SK-N-SH treated with all-trans-retinoic acid at 6 μM for 48 hours (cell line): ENCODE results near the gene GDA.

Source experiments
- ARNTL ChIP-seq: fragments of 450-650 bp; formaldehyde crosslinking; IDR thresholded peaks from 2 replicates; pipeline ENCODE4 v1.5.0; 2020; ENCODE audit warnings: low read depth, mild to moderate bottlenecking, moderate library complexity, borderline replicate concordance
- GLIS3 ChIP-seq: fragments of 250-450 bp; sonication (Bioruptor Pico); IDR thresholded peaks from 2 replicates; pipeline ENCODE4 v1.5.0; 2020; ENCODE audit warnings: mild to moderate bottlenecking, moderate library complexity
- PPARA ChIP-seq: fragments of 250-450 bp; sonication (Bioruptor Pico); IDR thresholded peaks from 2 replicates; pipeline ENCODE4 v1.5.0; 2020; ENCODE audit warnings: mild to moderate bottlenecking, borderline replicate concordance
- TOX ChIP-seq: fragments of 250-450 bp; sonication (Bioruptor Pico); IDR thresholded peaks from 2 replicates; pipeline ENCODE4 v1.8.0; 2021; ENCODE audit warnings: mild to moderate bottlenecking, moderate library complexity, borderline replicate concordance
- ZFP3 ChIP-seq: fragments of 250-450 bp; sonication (Bioruptor Pico); IDR thresholded peaks from 2 replicates; pipeline ENCODE4 v1.5.0; 2020; ENCODE audit warnings: mild to moderate bottlenecking, moderate library complexity
- ZNF70 ChIP-seq: fragments of 450-650 bp; formaldehyde crosslinking; IDR thresholded peaks from 2 replicates; pipeline ENCODE4 v1.5.0; 2020; ENCODE audit warnings: mild to moderate bottlenecking, moderate library complexity
- TF ChIP-seq, protein P1 (sequence below): fragments of 250-450 bp; sonication (Bioruptor Pico); IDR thresholded peaks from 2 replicates; pipeline ENCODE4 v1.8.0; 2020; ENCODE audit warnings: mild to moderate bottlenecking, moderate library complexity, borderline replicate concordance
- TF ChIP-seq, protein P2 (sequence below): fragments of 250-450 bp; sonication (Bioruptor Pico); IDR thresholded peaks from 2 replicates; pipeline ENCODE4 v1.5.1; 2020; ENCODE audit warnings: low read depth, mild to moderate bottlenecking, moderate library complexity
- TF ChIP-seq, protein P3 (sequence below): fragments of 250-450 bp; sonication (Bioruptor Pico); IDR thresholded peaks from 2 replicates; pipeline ENCODE4 v1.8.0; 2021; ENCODE audit warnings: low read depth, mild to moderate bottlenecking, moderate library complexity, borderline replicate concordance

DNA sequence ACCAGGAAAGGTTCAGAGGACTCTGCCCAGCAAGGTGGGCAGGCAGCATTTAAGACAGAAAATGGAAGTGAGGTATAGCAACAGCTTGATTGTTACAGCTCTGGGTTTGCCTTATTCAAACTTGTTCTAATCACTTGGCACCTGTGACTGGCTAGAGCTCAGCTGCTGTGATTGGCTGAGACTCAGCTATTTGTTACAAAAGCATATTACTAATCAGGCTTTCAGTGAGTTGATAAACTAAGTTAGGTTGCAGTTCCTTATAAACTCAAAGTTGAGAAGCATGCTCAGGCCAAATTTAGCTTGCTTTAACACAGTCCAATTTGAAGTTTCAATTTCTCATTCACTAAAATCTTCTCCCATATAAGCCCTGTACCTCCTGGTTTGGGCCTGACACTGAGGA is 56.3 kb downstream of the GDA start:
- no peak for TF ChIP-seq ARNTL
- TF ChIP-seq TOX (CRISPR knock-in tag) = no peak
- no peak for TF ChIP-seq ZNF70
- TF ChIP-seq, protein P1, sequence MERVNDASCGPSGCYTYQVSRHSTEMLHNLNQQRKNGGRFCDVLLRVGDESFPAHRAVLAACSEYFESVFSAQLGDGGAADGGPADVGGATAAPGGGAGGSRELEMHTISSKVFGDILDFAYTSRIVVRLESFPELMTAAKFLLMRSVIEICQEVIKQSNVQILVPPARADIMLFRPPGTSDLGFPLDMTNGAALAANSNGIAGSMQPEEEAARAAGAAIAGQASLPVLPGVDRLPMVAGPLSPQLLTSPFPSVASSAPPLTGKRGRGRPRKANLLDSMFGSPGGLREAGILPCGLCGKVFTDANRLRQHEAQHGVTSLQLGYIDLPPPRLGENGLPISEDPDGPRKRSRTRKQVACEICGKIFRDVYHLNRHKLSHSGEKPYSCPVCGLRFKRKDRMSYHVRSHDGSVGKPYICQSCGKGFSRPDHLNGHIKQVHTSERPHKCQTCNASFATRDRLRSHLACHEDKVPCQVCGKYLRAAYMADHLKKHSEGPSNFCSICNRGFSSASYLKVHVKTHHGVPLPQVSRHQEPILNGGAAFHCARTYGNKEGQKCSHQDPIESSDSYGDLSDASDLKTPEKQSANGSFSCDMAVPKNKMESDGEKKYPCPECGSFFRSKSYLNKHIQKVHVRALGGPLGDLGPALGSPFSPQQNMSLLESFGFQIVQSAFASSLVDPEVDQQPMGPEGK = no peak
- TF ChIP-seq PPARA (CRISPR knock-in tag) = no peak
- no peak for TF ChIP-seq ZFP3 (CRISPR knock-in tag)
- TF ChIP-seq, protein P2, sequence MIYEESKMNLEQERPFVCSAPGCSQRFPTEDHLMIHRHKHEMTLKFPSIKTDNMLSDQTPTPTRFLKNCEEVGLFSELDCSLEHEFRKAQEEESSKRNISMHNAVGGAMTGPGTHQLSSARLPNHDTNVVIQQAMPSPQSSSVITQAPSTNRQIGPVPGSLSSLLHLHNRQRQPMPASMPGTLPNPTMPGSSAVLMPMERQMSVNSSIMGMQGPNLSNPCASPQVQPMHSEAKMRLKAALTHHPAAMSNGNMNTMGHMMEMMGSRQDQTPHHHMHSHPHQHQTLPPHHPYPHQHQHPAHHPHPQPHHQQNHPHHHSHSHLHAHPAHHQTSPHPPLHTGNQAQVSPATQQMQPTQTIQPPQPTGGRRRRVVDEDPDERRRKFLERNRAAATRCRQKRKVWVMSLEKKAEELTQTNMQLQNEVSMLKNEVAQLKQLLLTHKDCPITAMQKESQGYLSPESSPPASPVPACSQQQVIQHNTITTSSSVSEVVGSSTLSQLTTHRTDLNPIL = no peak
- TF ChIP-seq, protein P3, sequence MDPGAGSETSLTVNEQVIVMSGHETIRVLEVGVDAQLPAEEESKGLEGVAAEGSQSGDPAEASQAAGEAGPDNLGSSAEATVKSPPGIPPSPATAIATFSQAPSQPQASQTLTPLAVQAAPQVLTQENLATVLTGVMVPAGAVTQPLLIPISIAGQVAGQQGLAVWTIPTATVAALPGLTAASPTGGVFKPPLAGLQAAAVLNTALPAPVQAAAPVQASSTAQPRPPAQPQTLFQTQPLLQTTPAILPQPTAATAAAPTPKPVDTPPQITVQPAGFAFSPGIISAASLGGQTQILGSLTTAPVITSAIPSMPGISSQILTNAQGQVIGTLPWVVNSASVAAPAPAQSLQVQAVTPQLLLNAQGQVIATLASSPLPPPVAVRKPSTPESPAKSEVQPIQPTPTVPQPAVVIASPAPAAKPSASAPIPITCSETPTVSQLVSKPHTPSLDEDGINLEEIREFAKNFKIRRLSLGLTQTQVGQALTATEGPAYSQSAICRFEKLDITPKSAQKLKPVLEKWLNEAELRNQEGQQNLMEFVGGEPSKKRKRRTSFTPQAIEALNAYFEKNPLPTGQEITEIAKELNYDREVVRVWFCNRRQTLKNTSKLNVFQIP (CRISPR knock-in tag) = no peak
- no peak for TF ChIP-seq GLIS3 (CRISPR knock-in tag)
